Smooth muscle cell of the brain vasculature (primary cell): ENCODE results near the gene ANAPC16.
"Not testable (repeated sequence)": the region's sequence is repeated elsewhere in the genome, so short reads cannot be mapped to it uniquely, and the experiment has no call there.

Experiments used
- DNase-seq: peaks from one replicate; pipeline ENCODE4 v3.0.0-alpha.2; 2012; ENCODE audit warnings: low read depth, low spot score

ANAPC16 gene

DNA sequence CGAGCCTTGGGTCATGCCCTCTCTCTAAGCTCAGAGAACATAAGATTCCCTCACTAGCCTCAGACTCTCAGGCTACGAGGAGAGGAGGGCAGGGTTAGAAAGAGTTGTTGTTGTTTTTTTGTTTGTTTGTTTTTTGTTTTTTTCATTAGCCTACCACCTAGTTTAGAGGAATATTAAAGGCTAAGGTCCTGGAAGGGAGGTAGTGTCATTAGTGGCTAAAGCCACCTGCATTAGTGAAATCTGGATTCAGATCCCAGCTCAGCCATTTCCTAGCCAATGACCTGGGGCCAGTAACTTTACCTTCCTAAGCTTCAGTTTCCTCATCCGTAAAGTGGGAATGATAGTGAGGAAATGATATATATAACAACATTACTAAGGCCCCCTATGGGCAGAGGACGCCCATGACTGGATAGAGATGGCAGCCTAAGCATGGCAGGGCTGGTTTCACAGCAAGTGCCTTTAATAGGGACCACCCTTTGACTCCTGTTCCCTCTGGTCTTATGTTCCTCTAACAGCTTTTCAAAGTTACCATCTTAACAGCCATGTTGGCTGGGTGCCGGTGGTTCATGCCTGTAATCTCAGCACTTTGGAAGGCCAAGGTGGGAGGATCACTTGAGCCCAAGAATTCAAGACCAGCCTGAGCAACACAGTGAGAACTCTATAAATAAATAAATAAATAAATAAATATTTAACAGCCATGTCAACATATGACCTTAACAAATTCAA is 63.0 kb downstream of the ANAPC16 start:
- no peak for DNase-seq

DNA sequence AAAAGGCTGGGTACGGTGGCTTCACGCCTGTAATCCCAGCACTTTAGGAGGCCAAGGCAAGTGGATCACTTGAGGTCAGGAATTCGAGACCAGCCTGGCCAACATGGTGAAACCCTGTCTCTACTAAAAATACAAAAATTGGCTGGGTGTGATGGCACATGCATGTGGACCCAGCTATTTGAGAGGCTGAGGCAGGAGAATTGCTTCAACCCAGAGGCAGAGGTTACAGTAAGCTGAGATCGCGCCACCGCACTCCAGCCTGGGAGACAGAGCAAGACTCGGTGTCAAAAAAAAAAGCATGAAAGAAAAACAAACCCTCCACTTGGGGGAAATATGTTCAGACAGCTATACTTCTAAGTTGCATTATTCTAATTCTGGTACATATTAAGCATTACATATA is 63.8 kb downstream of the ANAPC16 start:
- DNase-seq, result not testable (repeated sequence)

DNA sequence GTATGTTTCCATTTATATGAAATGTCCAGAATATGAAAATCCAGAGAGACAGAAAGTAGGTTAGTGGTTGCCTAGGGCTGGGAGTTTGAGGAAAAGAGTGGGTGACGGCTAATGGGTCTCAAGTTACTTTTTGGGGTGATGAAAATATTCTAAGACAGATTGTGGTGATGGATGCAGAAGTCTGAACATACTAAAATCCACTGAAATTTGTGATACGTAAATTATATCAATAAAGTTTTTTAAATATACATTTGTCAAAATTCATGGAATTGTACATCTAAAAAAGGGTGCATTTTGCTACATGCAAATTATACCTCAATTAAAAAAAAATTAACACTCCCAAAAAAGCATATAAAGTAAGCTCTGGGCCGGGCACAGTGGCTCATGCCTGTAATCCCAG is 67.3 kb downstream of the ANAPC16 start:
- no peak for DNase-seq
